Ovary (tissue), 3 donors: ENCODE data around the gene WWOX.

ENCODE experiments used
- EP300 ChIP-seq: sonication (generic); formaldehyde crosslinking; IDR thresholded peaks from one replicate; pipeline ENCODE4 v1.6.1; 2017; ENCODE audit warnings: antibody characterized with exemption
- POLR2A ChIP-seq: fragments of 450-650 bp; IDR thresholded peaks from one replicate; pipeline ENCODE4 v1.6.1; 2017; ENCODE audit warnings: antibody characterized with exemption, mild to moderate bottlenecking, moderate library complexity
- TF ChIP-seq, protein P1 (sequence below), 3 donors: fragments of 450-650 bp in 2 of 3; fragments of 200-600 bp in 1 of 3; IDR thresholded peaks; one replicate each; pipeline versions ENCODE4 v1.5.1 to v1.8.0; 2016 to 2022; ENCODE audit warnings: antibody characterized with exemption in 3 of 3, mild to moderate bottlenecking in 1 of 3
- donor health status: DM: no; HTN: no; CAD: no.

DNA sequence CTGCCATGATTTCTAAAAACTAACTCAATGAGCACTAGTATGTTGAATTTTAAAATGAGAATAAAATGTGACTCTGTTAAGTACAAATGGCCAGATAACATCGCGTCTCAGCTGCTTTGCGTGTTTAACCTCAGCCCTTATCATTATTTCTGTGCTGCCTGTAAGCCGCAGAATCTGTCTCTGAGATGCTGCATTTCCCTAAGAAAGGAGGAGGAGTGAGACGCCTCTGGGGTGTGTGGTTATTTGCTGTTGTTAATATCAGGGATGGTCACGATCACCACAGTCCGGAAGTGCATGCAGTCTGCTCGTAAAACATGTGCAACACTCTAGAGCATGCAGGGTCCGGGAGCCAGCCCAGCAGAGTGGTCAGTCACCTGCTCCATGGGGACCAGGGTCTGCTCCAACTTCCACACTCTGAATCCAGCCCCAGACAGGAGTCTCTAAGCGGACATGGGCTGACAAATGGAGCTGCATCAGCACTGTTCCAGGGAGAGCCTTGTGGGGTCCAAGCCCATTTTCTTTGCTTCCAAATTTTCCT is 1158.6 kb downstream of the WWOX start:
- TF ChIP-seq, protein P1, sequence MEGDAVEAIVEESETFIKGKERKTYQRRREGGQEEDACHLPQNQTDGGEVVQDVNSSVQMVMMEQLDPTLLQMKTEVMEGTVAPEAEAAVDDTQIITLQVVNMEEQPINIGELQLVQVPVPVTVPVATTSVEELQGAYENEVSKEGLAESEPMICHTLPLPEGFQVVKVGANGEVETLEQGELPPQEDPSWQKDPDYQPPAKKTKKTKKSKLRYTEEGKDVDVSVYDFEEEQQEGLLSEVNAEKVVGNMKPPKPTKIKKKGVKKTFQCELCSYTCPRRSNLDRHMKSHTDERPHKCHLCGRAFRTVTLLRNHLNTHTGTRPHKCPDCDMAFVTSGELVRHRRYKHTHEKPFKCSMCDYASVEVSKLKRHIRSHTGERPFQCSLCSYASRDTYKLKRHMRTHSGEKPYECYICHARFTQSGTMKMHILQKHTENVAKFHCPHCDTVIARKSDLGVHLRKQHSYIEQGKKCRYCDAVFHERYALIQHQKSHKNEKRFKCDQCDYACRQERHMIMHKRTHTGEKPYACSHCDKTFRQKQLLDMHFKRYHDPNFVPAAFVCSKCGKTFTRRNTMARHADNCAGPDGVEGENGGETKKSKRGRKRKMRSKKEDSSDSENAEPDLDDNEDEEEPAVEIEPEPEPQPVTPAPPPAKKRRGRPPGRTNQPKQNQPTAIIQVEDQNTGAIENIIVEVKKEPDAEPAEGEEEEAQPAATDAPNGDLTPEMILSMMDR (IDR thresholded peaks at IDR 0.05): no peak
- no peak for TF ChIP-seq POLR2A
- no peak for TF ChIP-seq EP300
